ENCODE results near the gene PTPRK. TPM values are rescaled to one million over a fixed set of nuclear protein-coding genes. Genes with fewer than 3 reads are reported as not detected.

The PTPRK gene
- total and polyA plus RNA-seq, 9 of the 15 experiments (the other 6 are each of a cell fraction or from before 2014, with no cell fraction given) = 0.04 to 0.51 TPM; not detected in 7

- BruUV-seq (replicated peaks) = no TSS peak
- intact Hi-C loops (cut with micrococcal nuclease) (no loop called here), in situ Hi-C loops (cut with MboI) (no loop called here)
- ATAC-seq (no peak), DNase-seq (ENCODE audit: extremely low read depth in 1 of 4, low spot score in 3 of 4) (no peak), FAIRE-seq (no peak)
- no peaks in the 10 kb centered on the region for H4K20me1 ChIP-seq (replicated peaks; ENCODE audit: control insufficient read depth, insufficient read depth, low read length)
- no peak for TF ChIP-seq HOXB6 (CRISPR knock-in tag; IDR thresholded peaks at IDR 0.05; ENCODE audit: borderline replicate concordance)
- TF ChIP-seq ZNF408 (CRISPR knock-in tag; IDR thresholded peaks at IDR 0.05; ENCODE audit: low read depth) = no peak
- TF ChIP-seq KAT7 (CRISPR knock-in tag; IDR thresholded peaks at IDR 0.05; ENCODE audit: borderline replicate concordance) = no peak
- no peak for TF ChIP-seq SP1 (CRISPR knock-in tag; IDR thresholded peaks at IDR 0.05)
- TF ChIP-seq LCOR (CRISPR knock-in tag; IDR thresholded peaks at IDR 0.05) = no peak
- TF ChIP-seq HINFP (tag; conservative IDR thresholded peaks at IDR 0.05; ENCODE audit: low read depth) = no peak
- no peak for TF ChIP-seq ZNF655 (CRISPR knock-in tag; IDR thresholded peaks at IDR 0.05)
- no peak for TF ChIP-seq ZBTB26 (CRISPR knock-in tag; IDR thresholded peaks at IDR 0.05)
- TF ChIP-seq TAF9B (IDR thresholded peaks at IDR 0.05; ENCODE audit: partially characterized antibody) = no peak
- TF ChIP-seq PHB2 (IDR thresholded peaks at IDR 0.05; ENCODE audit: low read depth) = no peak
- no peak for TF ChIP-seq NFXL1 (CRISPR knock-in tag; IDR thresholded peaks at IDR 0.05)
- TF ChIP-seq AFF4 (CRISPR knock-in tag; IDR thresholded peaks at IDR 0.05) = no peak
- TF ChIP-seq HMG20B (CRISPR knock-in tag; IDR thresholded peaks at IDR 0.05) = no peak
- no peak for TF ChIP-seq CSDE1 (IDR thresholded peaks at IDR 0.05)
- H3K27ac ChIP-seq (ENCODE audit: extremely low read depth, low read depth, low read length) = no peak overlapping the region
- H3K4me2 ChIP-seq (ENCODE audit: insufficient read depth, low read length) = no peak overlapping the region
- no peaks in the 10 kb centered on the region for H3K9me3 ChIP-seq (replicated peaks; ENCODE audit: control insufficient read depth, insufficient read depth, low read depth, low read length)
- no peaks in the 10 kb centered on the region for H3K36me3 ChIP-seq (ENCODE audit: control insufficient read depth, insufficient read depth, low read length)
- H3K4me3 ChIP-seq = no peak overlapping the region
- no peaks in the 10 kb centered on the region for H3K27me3 ChIP-seq (ENCODE audit: control insufficient read depth in 2 of 2, insufficient read depth in 2 of 2, low read length in 2 of 2)
- WGBS (ENCODE audit: insufficient coverage, low coverage, missing lambda C conversion rate) = 0% methylated on average over 2 of the region's 2 CpGs
- CTCF ChIA-PET (ENCODE audit: low intra/inter-chr PET ratio) = no interaction called here
- no peaks in the 10 kb centered on the region for H3K9me1 ChIP-seq (ENCODE audit: control insufficient read depth, insufficient read depth, low read length)
- no peak overlapping the region for H3K9ac ChIP-seq (ENCODE audit: insufficient read depth in 1 of 2, low read depth in 2 of 2, low read length in 2 of 2)
- H2AFZ ChIP-seq (ENCODE audit: low read depth, low read length) = no peak overlapping the region
- no peaks in the 10 kb centered on the region for H3K4me1 ChIP-seq (replicated peaks in 1 of 2; ENCODE audit: control insufficient read depth in 2 of 2, insufficient read depth in 2 of 2, low read length in 2 of 2)
- H3K79me2 ChIP-seq (ENCODE audit: control insufficient read depth, insufficient read depth, low read length) = no peaks in the 10 kb centered on the region
- POLR2A ChIA-PET = no interaction called here
Measured at GRCh38 chr6:128531696-128532095, 11.3 kb upstream of the PTPRK start.

Data from K562 (cell line).